ENCODE measurements around the gene FAM124B. TPM values are rescaled to one million over a fixed set of nuclear protein-coding genes. Genes with fewer than 3 reads are reported as not detected.
"Not testable (repeated sequence)": the region's sequence is repeated elsewhere in the genome, so short reads cannot be mapped to it uniquely, and the experiment has no call there.

The FAM124B gene
- total and polyA plus RNA-seq, 2 of the 8 experiments (the other 6 are each of a cell fraction or from before 2014, with no cell fraction given) = 2.1 to 2.6 TPM

GRCh38 chr2:224382280-224382647 lies 19.6 kb downstream of the FAM124B start:
- not testable (repeated sequence) for H2BK20ac ChIP-seq (ENCODE audit: low read length)

More at GRCh38 chr2:224382280-224382647, 19.6 kb downstream of the FAM124B start:
- DNase-seq (ENCODE audit: low read depth in 1 of 2, low spot score in 2 of 2); H3K36me3 ChIP-seq (ENCODE audit: control insufficient read depth in 2 of 4, insufficient read depth in 4 of 4, low read length in 3 of 4); H3K9me3 ChIP-seq (ENCODE audit: insufficient read depth in 2 of 2, low read depth in 1 of 2, low read length in 1 of 2); H4K8ac ChIP-seq (ENCODE audit: extremely low read depth, insufficient read depth, low read length); H3K4me2 ChIP-seq (ENCODE audit: insufficient read depth in 1 of 2, low read depth in 2 of 2, low read length in 2 of 2); H3K9ac ChIP-seq (replicated peaks in 1 of 4; ENCODE audit: extremely low read depth in 1 of 4, low read depth in 3 of 4, low read length in 3 of 4); H3K56ac ChIP-seq (replicated peaks; ENCODE audit: insufficient read length, low read depth, low read length); H2AFZ ChIP-seq (ENCODE audit: low read length); CTCF ChIA-PET (ENCODE audit: partially characterized antibody); H2BK15ac ChIP-seq (ENCODE audit: low read length); H3K27me3 ChIP-seq (replicated peaks in 1 of 4; ENCODE audit: control insufficient read depth in 3 of 4, extremely low read depth in 1 of 4, insufficient read depth in 3 of 4, low read length in 3 of 4); H3K23me2 ChIP-seq (ENCODE audit: low read depth, low read length); H3K23ac ChIP-seq (ENCODE audit: insufficient read length); H2BK12ac ChIP-seq (ENCODE audit: low read depth, low read length); H4K5ac ChIP-seq (ENCODE audit: insufficient read length, low read depth, low read length); H3K79me2 ChIP-seq (ENCODE audit: control insufficient read depth in 1 of 2, insufficient read depth in 2 of 2, low read length in 2 of 2); H4K91ac ChIP-seq (replicated peaks; ENCODE audit: insufficient read length, low read length); POLR2A ChIA-PET (ENCODE audit: partially characterized antibody); H3K4me1 ChIP-seq (replicated peaks in 1 of 4; ENCODE audit: control insufficient read depth in 3 of 4, insufficient read depth in 4 of 4, low read length in 3 of 4); H2AK5ac ChIP-seq (ENCODE audit: low read depth, low read length); H3K27ac ChIP-seq (ENCODE audit: low read depth, low read length); H3K4me3 ChIP-seq (ENCODE audit: extremely low read depth in 1 of 4, insufficient read depth in 2 of 4, low read depth in 3 of 4, low read length in 4 of 4); H4K20me1 ChIP-seq (replicated peaks in 1 of 2; ENCODE audit: control insufficient read depth in 1 of 2, insufficient read depth in 2 of 2, low read length in 2 of 2); H3K4ac ChIP-seq (replicated peaks; ENCODE audit: insufficient read length, low read depth, low read length); H3K14ac ChIP-seq (ENCODE audit: insufficient read length); H2BK5ac ChIP-seq (ENCODE audit: low read depth, low read length); H3K79me1 ChIP-seq (ENCODE audit: low read depth, low read length); FAIRE-seq; H3K18ac ChIP-seq (ENCODE audit: extremely low read depth, low read length); H2BK120ac ChIP-seq (replicated peaks; ENCODE audit: low read depth, low read length): not testable (repeated sequence)
- WGBS, 2 experiments (ENCODE audit: extremely low coverage in 1 of 2, insufficient coverage in 1 of 2, insufficient read length in 1 of 2, insufficient replicate concordance in 2 of 2, low coverage in 1 of 2, low lambda C conversion rate in 2 of 2, missing lambda C conversion rate in 1 of 2) = 100% methylated on average over 1 of the region's 2 CpGs; no CpG with 5 or more reads in 1 of the 2 experiments

Measured in H1 (cell line).